H9 (cell line): ENCODE results near the gene ASS1. TPM values are rescaled to one million over a fixed set of nuclear protein-coding genes. Genes with fewer than 3 reads are reported as not detected.

Experiments used
- DNase-seq: peaks from one replicate; pipeline ENCODE4 v3.0.0-alpha.2; 2017
- H2AFZ ChIP-seq: one replicate; pipeline ENCODE4 v1.6.1; 2013; ENCODE audit warnings: mild to moderate bottlenecking, low read length, control low read depth, moderate library complexity
- H2AK5ac ChIP-seq: 2 replicates; pipeline ENCODE4 v1.6.1; 2013; ENCODE audit warnings: low read length, control low read depth, mixed read lengths; ENCODE audit not compliant: insufficient read length
- H2BK120ac ChIP-seq: one replicate; pipeline ENCODE4 v1.6.1; 2013; ENCODE audit warnings: low read depth, mild to moderate bottlenecking, low read length, control low read depth, inconsistent platforms; ENCODE audit not compliant: poor library complexity, severe bottlenecking
- H2BK12ac ChIP-seq: 2 replicates; pipeline ENCODE4 v1.6.1; 2013; ENCODE audit warnings: low read length, control low read depth, mixed read lengths, low read depth; ENCODE audit not compliant: insufficient read length
- H2BK15ac ChIP-seq: 2 replicates; pipeline ENCODE4 v1.6.1; 2013; ENCODE audit warnings: low read depth, low read length, control low read depth
- H2BK20ac ChIP-seq: one replicate; pipeline ENCODE4 v1.6.1; 2013; ENCODE audit warnings: low read depth, mild to moderate bottlenecking, low read length, control low read depth, inconsistent platforms; ENCODE audit not compliant: poor library complexity, severe bottlenecking
- H2BK5ac ChIP-seq: 2 replicates; pipeline ENCODE4 v1.6.1; 2013; ENCODE audit warnings: low read length, control low read depth, mixed read lengths; ENCODE audit not compliant: insufficient read length
- H3K14ac ChIP-seq: 2 replicates; pipeline ENCODE4 v1.6.1; 2013; ENCODE audit warnings: low read length, control low read depth; ENCODE audit not compliant: insufficient read depth
- H3K18ac ChIP-seq: 2 replicates; pipeline ENCODE4 v1.6.1; 2013; ENCODE audit warnings: low read depth, mild to moderate bottlenecking, mixed read lengths, low read length, control low read depth; ENCODE audit not compliant: insufficient read length
- H3K23ac ChIP-seq: 2 replicates; pipeline ENCODE4 v1.6.1; 2013; ENCODE audit warnings: low read length, control low read depth, mixed read lengths, low read depth; ENCODE audit not compliant: insufficient read length
- H3K23me2 ChIP-seq: 2 replicates; pipeline ENCODE4 v1.6.1; 2013; ENCODE audit warnings: low read depth, mild to moderate bottlenecking, mixed read lengths, low read length, control low read depth; ENCODE audit not compliant: insufficient read length, poor library complexity, severe bottlenecking
- H3K27ac ChIP-seq: 2 replicates; pipeline ENCODE4 v1.5.1; 2013; ENCODE audit warnings: low read length, control low read depth, mixed read lengths, low read depth; ENCODE audit not compliant: insufficient read length
- H3K27me3 ChIP-seq: 2 replicates; pipeline ENCODE4 v1.6.1; 2013; ENCODE audit warnings: low read length, control low read depth, inconsistent platforms; ENCODE audit not compliant: insufficient read depth
- H3K4ac ChIP-seq: 2 replicates; pipeline ENCODE4 v1.6.1; 2013; ENCODE audit warnings: low read depth, mild to moderate bottlenecking, control low read depth, inconsistent platforms, low read length, moderate library complexity
- H3K4me1 ChIP-seq: 2 replicates; pipeline ENCODE4 v1.6.1; 2013; ENCODE audit warnings: low read length, control low read depth, inconsistent platforms; ENCODE audit not compliant: insufficient read depth
- H3K4me2 ChIP-seq: 2 replicates; pipeline ENCODE4 v1.6.1; 2013; ENCODE audit warnings: low read length, control low read depth, mixed read lengths; ENCODE audit not compliant: insufficient read length, insufficient read depth
- H3K56ac ChIP-seq: 2 replicates; pipeline ENCODE4 v1.6.1; 2013; ENCODE audit warnings: low read depth, mild to moderate bottlenecking, mixed read lengths, low read length, control low read depth; ENCODE audit not compliant: insufficient read length
- H3K79me1 ChIP-seq: 2 replicates; pipeline ENCODE4 v1.6.1; 2013; ENCODE audit warnings: low read depth, mild to moderate bottlenecking, moderate library complexity, low read length, control low read depth, inconsistent platforms; ENCODE audit not compliant: insufficient read depth, poor library complexity, severe bottlenecking
- H3K79me2 ChIP-seq: 2 replicates; pipeline ENCODE4 v1.6.1; 2013; ENCODE audit warnings: low read length, control low read depth, inconsistent platforms; ENCODE audit not compliant: insufficient read depth
- H3K9ac ChIP-seq: 2 replicates; pipeline ENCODE4 v1.6.1; 2013; ENCODE audit warnings: low read length, control low read depth, mixed read lengths; ENCODE audit not compliant: insufficient read length; ENCODE audit errors: extremely low read depth
- H3K9me3 ChIP-seq: one replicate; pipeline ENCODE4 v1.6.1; 2013; ENCODE audit warnings: low read depth, low read length, inconsistent platforms; ENCODE audit not compliant: control insufficient read depth
- H3T11ph ChIP-seq: one replicate; pipeline ENCODE4 v1.6.1; 2013; ENCODE audit warnings: mild to moderate bottlenecking, low read length, control low read depth, inconsistent platforms
- H4K20me1 ChIP-seq: one replicate; pipeline ENCODE4 v1.6.1; 2013; ENCODE audit not compliant: control insufficient read depth, insufficient read length, insufficient read depth
- H4K5ac ChIP-seq: 2 replicates; pipeline ENCODE4 v1.6.1; 2013; ENCODE audit warnings: low read depth, mild to moderate bottlenecking, mixed read lengths, low read length, control low read depth; ENCODE audit not compliant: insufficient read length
- H4K8ac ChIP-seq: replicated peaks from 2 replicates; pipeline ENCODE4 v1.6.1; 2013; ENCODE audit warnings: low read length, control low read depth, mixed read lengths, low read depth; ENCODE audit not compliant: insufficient read length
- H4K91ac ChIP-seq: 2 replicates; pipeline ENCODE4 v1.6.1; 2013; ENCODE audit warnings: low read depth, mild to moderate bottlenecking, moderate library complexity, mixed read lengths, low read length, control low read depth; ENCODE audit not compliant: insufficient read length
- H3K27ac Mint-ChIP-seq, 3 experiments: 2 replicates in 2 of 3; 3 replicates in 1 of 3; pipeline ENCODE4 v1.8.0; 2020 to 2021; ENCODE audit warnings: mixed read lengths in 3 of 3, mild to moderate bottlenecking in 1 of 3, moderate library complexity in 1 of 3
- H3K27me3 Mint-ChIP-seq: 2 replicates; pipeline ENCODE4 v1.8.0; 2021; ENCODE audit warnings: low read depth, mild to moderate bottlenecking, moderate library complexity, mixed read lengths
- H3K36me3 Mint-ChIP-seq, 3 experiments: 2 replicates in 2 of 3; 3 replicates in 1 of 3; pipeline ENCODE4 v1.8.0; 2020 to 2021; ENCODE audit warnings: low read depth in 3 of 3, mixed read lengths in 3 of 3; ENCODE audit not compliant: insufficient read depth in 1 of 3
- H3K4me1 Mint-ChIP-seq, 2 experiments: 2 replicates each; pipeline ENCODE4 v1.8.0; 2020; ENCODE audit warnings: mixed read lengths in 2 of 2
- H3K4me3 Mint-ChIP-seq, 2 experiments: 2 replicates in 1 of 2; 3 replicates in 1 of 2; pipeline ENCODE4 v1.8.0; 2020 to 2021; ENCODE audit warnings: mild to moderate bottlenecking in 2 of 2, mixed read lengths in 2 of 2, moderate library complexity in 1 of 2
- H3K9me3 Mint-ChIP-seq, 2 experiments: 2 replicates in 1 of 2; 3 replicates in 1 of 2; pipeline ENCODE4 v1.8.0; 2020; ENCODE audit warnings: mild to moderate bottlenecking in 2 of 2, mixed read lengths in 2 of 2, moderate library complexity in 1 of 2
- WGBS: extraction: QIAGEN DNeasy Blood & Tissue Kit; methylation state at CpG from one replicate; pipeline ENCODE4 v1.1.7; 2013; ENCODE audit warnings: missing lambda C conversion rate, low lambda C conversion rate, mixed read lengths; ENCODE audit not compliant: insufficient read length; ENCODE audit errors: extremely low coverage; 5-methylcytosine and 5-hydroxymethylcytosine counted together
- total RNA-seq: library from RNA; stranded (reverse); gene quantifications from 2 replicates; pipeline ENCODE4 v1.2.1, GENCODE V29; 2021
- TF ChIP-seq, protein P1 (sequence below): fragments of 200-600 bp; sonication (generic); conservative IDR thresholded peaks from 3 replicates; pipeline ENCODE4 v1.8.0; 2021; ENCODE audit warnings: antibody characterized with exemption, mild to moderate bottlenecking

Gene ASS1
- total RNA-seq, 1 experiment from 2014 or later: 118 TPM

DNA sequence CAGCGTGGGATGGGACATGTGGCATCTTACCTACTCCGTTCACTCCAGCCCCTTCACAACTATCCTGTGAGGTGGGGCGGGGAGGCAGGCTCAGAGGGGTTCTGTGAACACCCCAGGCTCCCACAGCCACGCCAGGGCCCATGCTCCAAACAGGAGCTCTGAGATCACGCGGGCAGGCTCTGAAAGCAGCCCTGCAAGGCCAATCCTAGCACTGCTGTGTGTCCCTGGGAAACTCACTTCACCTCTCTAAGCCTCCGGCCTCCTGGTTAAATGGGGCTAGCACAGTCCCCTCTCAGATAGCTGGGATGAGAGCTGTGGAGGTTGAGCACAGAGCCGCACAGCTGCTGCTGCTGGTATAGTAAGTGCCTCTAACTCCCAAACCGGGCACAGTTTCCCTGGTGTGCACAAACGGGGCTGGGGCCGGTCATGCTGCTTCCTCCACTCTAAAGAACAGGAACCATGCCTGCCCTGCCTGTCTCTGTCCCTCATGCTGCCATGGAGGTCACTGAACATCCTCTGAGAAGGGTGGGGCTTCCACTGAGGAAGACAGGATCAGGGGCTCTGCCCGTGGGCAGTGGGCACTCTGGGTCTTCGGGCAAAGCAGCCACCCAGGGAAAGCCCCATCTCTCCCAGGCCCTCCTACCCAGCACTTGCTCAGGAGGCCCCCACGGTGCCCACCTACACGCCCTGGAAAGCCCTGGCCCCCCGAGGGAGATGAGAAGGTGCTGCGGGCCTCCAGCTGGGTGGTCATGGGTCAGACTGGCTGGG, 13.0 kb upstream of the ASS1 start:
- Histone ChIP-seq H2BK20ac (no peak overlapping the region), H3K4me1 (no peaks in the 10 kb centered on the region), H3K9ac (no peak overlapping the region), H3K23me2 (peaks cover 4% of the 10 kb centered on the region), H3K18ac (no peak overlapping the region), H2BK5ac (no peak overlapping the region), H4K8ac (no peak overlapping the region), H3K79me1 (no peaks in the 10 kb centered on the region), H3K27ac (no peak overlapping the region), H4K91ac (no peak overlapping the region), H4K20me1 (no peaks in the 10 kb centered on the region), H2AK5ac (no peak overlapping the region), H3T11ph (no peak overlapping the region), H3K4me2 (no peak overlapping the region), H3K23ac (no peak overlapping the region), H4K5ac (no peak overlapping the region), H2BK15ac (no peak overlapping the region), H2BK120ac (no peak overlapping the region), H3K9me3 (no peaks in the 10 kb centered on the region), H3K4ac (no peak overlapping the region), H2BK12ac (no peak overlapping the region), H3K14ac (no peak overlapping the region), H3K56ac (no peak overlapping the region), H2AFZ (no peak overlapping the region), H3K27me3 (no peaks in the 10 kb centered on the region; the same call in 1 of the 2 replicates), H3K79me2 (no peaks in the 10 kb centered on the region)
- Mint-ChIP-seq H3K36me3 (peaks cover 0 to 5% (median 2%) of the 10 kb centered on the region in 3 experiments; a peak in 2 of 7 replicates), H3K27ac (no peak overlapping the region), H3K9me3 (no peaks in the 10 kb centered on the region; a peak in 1 of 5 replicates), H3K4me3 (no peak overlapping the region), H3K4me1 (peaks cover 10 to 12% of the 10 kb centered on the region in 2 experiments), H3K27me3 (peaks cover 46% of the 10 kb centered on the region)
- WGBS: no CpG with 5 or more reads among the region's 17 CpGs
- DNase-seq: no peak
- TF ChIP-seq, protein P1, sequence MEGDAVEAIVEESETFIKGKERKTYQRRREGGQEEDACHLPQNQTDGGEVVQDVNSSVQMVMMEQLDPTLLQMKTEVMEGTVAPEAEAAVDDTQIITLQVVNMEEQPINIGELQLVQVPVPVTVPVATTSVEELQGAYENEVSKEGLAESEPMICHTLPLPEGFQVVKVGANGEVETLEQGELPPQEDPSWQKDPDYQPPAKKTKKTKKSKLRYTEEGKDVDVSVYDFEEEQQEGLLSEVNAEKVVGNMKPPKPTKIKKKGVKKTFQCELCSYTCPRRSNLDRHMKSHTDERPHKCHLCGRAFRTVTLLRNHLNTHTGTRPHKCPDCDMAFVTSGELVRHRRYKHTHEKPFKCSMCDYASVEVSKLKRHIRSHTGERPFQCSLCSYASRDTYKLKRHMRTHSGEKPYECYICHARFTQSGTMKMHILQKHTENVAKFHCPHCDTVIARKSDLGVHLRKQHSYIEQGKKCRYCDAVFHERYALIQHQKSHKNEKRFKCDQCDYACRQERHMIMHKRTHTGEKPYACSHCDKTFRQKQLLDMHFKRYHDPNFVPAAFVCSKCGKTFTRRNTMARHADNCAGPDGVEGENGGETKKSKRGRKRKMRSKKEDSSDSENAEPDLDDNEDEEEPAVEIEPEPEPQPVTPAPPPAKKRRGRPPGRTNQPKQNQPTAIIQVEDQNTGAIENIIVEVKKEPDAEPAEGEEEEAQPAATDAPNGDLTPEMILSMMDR: no peak
